ENCODE results near the gene PPP3CA.

DNA sequence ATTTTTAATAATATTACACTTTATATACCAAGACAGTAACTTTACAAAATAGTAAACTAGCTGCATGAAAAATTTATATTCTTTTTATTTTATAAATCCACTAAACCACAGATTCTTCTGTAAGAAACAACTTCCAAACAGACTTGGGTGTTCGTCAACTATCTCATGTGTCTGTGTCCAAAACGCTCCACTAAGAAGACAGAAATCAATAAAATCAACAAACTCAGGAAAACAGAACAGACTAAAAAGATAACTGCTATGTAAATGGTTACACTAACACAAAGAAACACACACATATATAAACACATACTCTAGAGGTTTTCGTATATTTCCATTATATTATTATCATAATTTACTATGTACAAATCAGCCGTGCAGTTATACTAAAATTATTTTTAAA is 158.4 kb downstream of the PPP3CA start:
- TF ChIP-seq CTCF (IDR thresholded peaks at IDR 0.05) (no peak), POLR2A (IDR thresholded peaks at IDR 0.05) (no peak)
